ENCODE data around the gene ALDH6A1. TPM values are rescaled to one million over a fixed set of nuclear protein-coding genes. Genes with fewer than 3 reads are reported as not detected.

Gene ALDH6A1
- total RNA-seq, 1 donor from 2014 or later = 28.0 TPM

DNA sequence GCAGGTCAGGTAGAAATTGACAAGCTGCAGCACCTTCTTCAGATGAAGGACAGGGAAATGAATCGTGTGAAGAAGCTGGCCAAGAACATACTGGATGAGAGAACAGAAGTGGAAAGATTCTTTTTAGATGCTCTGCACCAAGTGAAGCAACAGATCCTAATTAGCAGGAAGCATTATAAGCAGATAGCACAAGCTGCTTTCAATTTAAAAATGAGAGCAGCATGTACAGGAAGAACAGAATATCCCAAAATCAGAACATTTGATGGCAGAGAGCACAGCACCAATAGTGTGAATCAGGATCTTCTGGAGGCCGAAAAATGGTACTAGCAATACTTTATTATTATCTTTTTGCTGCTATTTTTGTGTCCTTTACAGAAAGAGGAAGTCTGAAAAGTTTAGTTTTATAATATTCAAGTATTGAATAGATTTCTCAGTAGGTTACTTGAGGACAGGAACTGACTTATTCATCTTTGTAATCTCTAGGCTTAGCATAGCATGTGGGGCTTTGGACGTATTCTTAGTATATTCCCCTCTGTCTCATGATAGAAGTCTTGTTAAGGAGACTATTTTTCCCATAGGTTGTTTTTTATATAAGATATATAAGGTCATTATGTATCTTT lies 34.3 kb downstream of the ALDH6A1 start:
- DNase-seq = no peak

DNA sequence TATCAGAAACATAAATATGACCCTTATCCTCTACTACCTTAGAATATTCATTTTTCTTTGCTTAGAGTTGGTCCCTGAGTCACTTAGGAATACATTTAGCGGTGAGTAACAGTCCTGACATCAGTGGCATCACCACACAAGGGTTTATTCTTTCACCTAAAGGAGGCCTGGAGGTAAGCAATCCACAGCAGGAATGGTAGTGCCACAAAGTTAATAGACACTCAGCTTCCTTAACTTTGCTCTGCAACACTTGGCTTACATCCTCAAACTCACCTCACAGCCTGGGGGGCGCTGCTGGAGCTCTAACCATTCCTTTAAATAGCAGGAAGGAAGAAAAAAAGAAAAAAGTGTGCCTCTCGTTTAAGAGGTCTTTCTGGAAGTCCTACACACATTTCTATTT lies 36.0 kb downstream of the ALDH6A1 start:
- no peak for DNase-seq

DNA sequence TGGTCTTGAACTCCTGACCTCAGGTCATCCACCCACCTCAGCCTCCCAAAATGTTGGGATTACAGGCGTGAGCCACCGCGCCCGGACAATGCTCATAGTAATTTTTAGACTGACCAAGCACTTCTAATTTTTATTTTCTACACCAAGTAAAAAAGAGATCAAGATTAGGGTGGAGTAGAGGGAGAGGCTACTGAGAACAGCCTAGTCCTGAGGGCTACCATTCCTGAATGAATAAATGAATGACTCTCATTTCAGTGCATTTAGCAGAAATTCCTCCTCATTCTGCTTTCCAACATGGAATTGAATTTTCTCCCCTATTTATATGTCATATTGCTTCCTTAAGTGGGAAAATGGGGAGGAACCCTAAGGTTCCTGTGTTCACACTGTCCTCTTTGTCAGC lies 38.7 kb downstream of the ALDH6A1 start:
- DNase-seq = no peak

DNA sequence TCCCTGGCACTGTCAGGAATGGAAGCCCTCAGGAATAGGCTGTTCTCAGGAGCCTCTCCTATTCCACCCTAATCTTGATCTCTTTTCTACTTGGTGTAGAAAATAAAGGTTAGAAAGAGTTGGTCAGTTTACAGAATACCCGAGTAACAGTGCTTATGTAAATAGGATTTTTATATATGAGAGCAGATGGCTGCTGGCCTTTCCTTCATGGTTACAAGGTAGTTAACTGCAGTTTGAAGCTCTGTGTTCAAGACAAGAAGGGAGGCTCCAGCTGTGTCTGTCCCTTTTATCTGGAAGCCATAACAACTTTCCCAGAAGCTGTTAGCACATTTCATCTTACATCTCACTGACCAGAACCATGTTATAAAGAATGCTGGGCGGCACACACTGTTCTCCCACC lies 42.0 kb downstream of the ALDH6A1 start:
- no peak for DNase-seq

DNA sequence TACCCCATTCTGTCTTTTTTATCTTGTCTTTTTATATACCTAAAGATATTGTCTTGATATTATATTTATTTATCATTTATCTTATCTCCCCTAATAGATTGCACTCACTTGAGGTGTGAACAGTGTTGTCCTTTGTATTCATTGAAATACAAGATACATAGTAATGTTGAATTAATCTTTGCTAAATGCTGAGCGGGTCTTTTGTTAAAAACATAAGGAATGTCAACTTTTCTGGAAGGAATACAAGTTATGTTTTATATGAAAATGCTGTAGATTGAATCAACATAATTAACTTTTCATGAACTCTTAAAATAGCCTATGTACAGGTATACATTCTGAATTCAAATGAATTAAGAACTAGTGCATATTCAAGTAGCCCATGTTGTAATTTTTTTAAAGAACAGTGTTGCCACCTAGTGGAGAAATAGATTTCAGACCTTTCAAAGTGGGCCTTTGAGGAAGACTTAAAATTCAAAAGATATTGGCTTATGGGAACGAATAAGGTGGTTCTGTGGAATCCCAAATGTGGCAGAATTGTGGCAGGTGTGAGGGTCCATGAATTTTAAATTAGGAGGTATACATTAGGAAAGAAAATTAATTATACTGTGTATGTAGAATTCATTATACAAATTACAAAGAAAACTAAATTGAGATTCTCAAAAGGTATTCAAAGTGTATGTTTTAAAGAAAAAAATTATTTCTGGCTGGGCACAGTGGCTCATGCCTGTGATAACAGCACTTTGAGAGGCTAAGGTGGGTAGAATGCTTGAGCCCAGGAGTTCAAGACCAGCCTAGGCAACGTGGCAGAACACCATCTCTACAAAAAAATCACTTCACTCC lies 46.0 kb downstream of the ALDH6A1 start:
- peak; percentile 76 for DNase-seq

DNA sequence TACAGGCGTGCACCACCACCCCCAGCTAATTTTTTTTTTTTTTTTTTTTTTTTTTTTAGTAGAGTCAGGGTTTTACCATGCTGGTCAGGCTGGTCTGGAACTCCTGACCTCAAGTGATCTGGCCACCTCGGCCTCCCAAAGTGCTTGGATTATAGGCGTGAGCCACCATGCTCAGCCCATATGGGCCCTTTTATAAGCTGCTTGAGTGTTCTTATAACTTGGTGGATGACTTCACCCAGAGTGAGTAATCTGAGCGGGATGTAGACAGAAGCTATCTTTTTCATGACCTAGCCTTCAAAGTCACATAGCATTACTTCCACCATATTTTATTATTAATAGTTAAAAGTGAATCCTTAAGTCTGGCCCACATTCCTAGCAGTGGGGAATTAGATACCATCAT lies 48.7 kb downstream of the ALDH6A1 start:
- DNase-seq = no peak

DNA sequence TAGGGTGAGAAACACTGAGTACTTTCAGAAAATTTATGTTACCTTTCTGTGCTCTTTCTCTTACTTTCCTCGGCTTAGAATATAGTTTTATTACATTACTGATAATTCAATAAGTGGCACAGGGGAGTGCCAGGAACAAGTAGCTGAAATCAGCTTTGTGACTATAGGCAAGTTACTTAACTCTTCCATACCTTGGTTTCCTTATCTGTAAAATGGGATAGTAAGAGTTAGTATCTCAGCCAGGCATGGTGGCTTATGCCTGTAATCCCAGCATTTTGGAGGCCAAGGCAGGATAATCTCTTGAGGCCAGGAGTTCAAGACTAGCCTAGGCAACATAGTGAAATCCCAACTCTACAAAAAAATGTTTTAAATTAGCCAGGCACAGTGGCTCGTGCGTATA lies 49.7 kb downstream of the ALDH6A1 start:
- no peak for DNase-seq

DNA sequence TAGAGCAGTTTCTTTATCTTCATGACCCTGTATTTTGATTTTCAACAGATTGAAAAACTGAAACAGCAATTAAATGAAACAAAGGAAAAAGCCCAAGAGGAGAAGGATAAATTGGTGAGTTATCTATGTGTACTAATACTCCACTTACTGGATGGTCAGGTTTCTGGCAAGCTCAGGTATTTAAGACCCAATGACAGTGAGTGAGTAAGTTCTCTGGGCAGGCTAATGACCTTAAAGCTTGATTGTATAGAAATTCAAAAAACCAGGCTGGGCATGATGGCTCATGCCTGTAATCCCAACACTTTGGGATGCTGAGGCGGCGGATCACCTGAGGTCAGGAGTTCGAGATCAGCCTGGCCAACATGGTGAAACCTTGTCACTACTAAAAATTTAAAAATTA lies 55.1 kb downstream of the ALDH6A1 start:
- no peak for DNase-seq

DNA sequence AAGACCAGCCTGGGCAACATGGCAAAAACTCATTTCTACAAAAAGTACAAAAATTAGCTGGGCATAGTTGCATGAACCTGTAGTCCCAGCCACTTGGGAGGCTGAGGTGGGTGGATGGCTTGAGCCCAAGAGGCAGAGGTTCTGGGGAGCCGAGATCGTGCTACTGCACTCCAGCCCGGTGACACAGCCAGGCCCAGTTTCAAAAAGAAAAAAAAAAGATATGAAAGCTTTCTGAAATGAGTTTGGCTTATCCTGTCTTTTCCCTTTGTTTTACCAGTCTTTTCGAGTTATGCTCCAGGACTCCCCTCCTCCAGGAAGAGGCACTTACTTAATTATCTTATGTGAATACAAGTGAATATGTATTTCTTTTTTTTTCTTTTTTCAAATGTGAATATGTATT lies 61.9 kb downstream of the ALDH6A1 start:
- no peak for DNase-seq

DNA sequence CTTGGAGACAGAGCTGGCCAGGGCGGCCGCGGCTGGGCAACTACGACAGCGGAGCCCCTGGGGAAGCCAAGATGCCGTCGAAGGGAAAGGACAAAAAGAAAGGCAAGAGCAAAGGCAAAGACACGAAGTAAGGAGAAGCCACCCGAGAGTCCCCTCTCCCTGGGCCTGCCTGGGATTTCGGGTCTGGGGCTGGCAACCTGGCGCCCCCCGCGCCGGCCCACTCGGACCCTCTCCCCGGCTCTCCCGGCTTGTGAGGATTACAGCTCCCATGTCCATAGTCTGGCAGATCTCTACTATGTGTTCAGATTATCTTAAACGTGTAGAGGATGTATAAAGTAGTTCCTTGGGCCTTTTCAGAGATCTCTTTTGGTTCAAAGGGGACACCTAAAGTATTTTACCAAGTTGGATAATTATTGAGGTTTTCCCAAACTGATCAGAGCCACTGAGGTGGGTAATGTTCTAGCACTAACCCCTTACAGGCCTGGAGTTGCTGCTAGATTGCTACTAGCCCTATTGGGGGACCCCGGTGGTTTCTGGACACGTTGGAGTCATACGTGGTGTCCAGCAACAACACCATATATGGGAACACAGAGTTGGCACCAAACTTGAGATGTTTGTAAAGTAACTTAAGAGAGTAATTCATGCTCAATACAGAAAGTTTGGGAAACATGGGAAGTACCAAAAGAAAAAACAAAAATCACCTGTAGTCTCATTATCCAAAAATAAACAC lies 64.7 kb downstream of the ALDH6A1 start:
- peak; percentile 32 for DNase-seq

DNA sequence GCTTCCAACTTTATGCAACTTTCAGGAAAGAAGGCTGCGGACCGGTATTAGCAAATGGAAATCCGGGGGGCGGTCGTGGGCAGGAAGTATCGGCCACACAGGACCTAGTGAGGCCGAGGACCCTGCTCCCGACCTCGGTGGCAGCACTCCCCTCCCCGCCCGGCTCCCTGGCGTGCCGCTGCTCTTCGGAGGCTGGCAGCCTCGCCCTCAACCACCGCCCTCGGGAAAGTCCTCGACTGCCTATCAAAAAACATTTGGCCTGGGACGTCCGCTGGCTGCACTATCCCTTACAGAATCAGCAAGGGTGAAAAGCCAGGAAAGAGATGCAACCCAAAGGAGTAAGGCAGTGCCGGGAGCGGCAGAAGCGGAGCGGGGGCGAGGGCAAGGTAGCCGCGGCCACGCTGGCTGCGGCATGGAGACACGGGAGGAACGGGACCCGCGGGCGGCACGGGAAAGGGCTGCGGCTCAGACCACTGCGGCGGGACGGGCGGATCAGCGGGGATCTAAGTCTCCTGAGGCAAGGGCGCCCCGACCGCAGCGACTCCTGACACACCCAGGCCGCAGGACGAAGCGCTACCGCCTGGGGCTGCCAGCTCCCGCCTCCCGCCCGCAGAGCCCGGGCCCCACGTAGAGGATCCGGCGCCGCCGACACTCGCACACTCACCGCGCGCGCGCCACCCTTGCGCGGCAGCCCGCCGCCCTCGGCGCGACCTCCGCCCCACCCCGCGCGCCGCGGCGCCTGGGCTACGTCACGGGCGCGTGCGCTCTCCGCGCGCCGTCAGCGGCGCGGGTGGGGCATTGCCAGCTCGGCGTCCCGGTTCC lies 65.5 kb downstream of the ALDH6A1 start, which contains the start of the genes BBOF1 and ENTPD5:
Gene BBOF1, plus strand, starts transcription at position 764 of the 822 bp plus-strand sequence. CDS start 130 bp downstream, outside the sequence.
Gene ENTPD5, minus strand, starts transcription at position 703 of the 822 bp plus-strand sequence. CDS start 31,186 bp downstream, outside the sequence.
- peak; percentile 93 for DNase-seq

DNA sequence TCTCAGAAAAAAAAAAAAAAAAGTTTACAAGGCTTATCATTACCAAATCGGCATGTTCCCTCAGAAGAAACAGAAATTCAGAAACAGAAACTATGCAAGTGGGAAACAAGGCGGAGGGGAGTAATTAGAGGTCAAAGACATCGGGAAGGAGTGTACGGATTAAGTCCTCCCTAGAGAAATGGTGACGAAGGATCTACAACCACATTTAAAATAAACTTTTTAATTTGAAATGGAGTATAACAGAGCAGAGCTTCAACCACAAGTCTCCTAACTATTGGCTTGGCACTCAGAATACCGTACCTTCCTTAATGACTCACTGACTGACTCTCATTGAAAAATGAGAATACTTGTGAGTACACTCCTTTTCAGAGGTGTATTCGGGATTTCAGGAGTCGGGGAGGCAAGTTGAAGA lies 66.1 kb downstream of the ALDH6A1 start:
- DNase-seq = no peak

DNA sequence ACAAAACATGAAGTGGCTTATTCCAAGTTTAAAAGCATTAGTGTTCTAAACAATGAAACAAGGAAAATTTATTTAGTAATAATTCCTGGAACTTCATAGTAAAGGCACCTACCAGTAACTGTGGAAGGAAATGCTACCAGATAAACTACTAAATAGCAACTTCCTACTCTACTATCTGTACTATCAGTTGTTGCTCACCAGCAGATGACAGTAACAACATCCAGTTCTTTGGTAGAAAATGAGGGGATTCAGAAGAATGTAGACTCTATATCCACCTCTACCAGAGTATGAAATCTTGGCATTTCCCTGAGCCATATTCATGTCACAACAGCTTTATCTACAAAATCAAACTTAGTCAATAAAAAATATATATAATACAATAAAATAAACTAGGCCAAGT lies 68.3 kb downstream of the ALDH6A1 start:
- DNase-seq = no peak

DNA sequence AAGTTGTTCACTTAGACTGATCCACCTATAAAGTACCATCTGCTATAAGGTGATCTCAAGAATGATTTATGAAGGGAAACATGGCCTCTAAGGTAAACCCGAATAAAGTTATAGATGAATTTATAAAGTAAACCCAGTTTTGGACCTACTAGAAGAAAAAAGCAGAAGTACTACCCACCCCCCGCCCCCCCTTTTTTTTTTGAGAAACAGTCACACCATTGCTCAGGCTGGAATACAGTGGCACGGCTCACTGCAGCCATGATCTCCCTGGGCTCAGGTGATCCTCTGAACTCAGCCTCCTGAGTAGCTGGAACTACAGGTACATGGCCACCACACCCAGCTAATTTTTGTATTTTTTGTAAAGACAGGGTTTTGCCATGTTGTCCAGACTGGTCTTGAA lies 69.1 kb downstream of the ALDH6A1 start:
- DNase-seq = no peak

DNA sequence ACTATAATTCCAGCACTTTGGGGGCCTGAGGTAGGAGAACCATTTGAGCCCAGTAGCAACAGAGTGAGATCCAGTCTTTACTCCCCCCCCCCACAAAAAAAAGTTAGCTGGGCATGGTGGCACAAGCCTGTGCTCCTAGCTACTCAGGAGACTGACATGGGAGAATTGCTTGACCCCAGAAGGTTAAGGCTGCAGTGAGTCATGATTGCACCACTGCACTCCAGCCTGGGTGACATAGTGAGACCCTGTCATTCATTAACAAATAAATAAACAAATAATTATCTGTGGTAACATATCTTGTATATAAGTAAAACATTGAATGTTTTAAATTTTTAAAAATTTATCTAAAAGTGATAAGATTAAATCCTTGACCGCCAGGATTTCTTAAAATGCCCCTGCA lies 70.0 kb downstream of the ALDH6A1 start:
- DNase-seq = no peak

DNA sequence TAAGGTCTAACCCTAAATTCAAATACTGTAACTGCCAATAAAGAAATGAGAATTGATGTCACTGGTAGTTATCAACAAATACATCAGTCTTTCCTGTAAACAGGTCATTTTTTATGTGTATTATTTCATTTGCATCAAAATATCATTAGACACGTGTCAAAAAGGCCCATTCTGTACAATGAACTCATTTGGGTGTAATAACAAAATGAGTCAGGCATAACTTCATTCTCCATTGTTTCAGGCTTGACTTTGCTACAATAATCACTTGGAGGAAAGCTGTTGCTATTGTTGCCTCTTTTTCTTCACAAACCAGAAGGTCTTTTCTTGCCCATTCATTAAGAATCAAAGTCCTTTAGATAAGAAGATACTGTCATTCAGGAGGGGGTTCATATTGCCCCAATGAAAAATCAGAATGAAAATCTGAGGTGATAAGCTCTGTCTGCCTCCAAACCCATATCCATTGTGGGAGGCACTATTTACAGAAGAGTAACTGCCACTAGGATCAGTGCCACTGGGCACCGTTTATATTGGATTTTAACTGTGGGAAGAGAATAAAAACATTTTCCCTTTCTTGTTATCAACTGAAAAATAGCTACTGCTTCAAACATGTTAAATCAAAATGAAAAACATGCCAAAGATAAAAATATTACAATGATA lies 75.3 kb downstream of the ALDH6A1 start:
- DNase-seq = no peak

Other genes with a start within 250 kb of the ALDH6A1 start
- 7.5 TPM for gene PTGR2, start 232.6 kb downstream of the ALDH6A1 start, total RNA-seq
- gene ZNF410, start 197.6 kb downstream of the ALDH6A1 start, total RNA-seq = 62.0 TPM
- gene FAM161B, start 134.4 kb downstream of the ALDH6A1 start, total RNA-seq = 4.9 TPM
- gene COQ6, start 134.2 kb downstream of the ALDH6A1 start, total RNA-seq = 67.0 TPM
- 14.6 TPM for gene ENTPD5, start 65.2 kb downstream of the ALDH6A1 start, total RNA-seq
- 3.1 TPM for gene BBOF1, start 65.1 kb downstream of the ALDH6A1 start, total RNA-seq
- 9.5 TPM for gene LIN52, start 503 bp upstream of the ALDH6A1 start, total RNA-seq
- not detected for gene VSX2, start 155.0 kb upstream of the ALDH6A1 start, total RNA-seq
- 29.0 TPM for gene ABCD4, start 218.5 kb upstream of the ALDH6A1 start, total RNA-seq